HG03135 (cell line): Measurements from ENCODE around the gene HEXA.
"Not testable (repeated sequence)": the region's sequence is repeated elsewhere in the genome, so short reads cannot be mapped to it uniquely, and the experiment has no call there.

Source experiments
- ATAC-seq: cut with Tn5 transposase; IDR thresholded peaks from one replicate; pipeline ENCODE4 v1.9.1; 2021; ENCODE audit warnings: mild to moderate bottlenecking, moderate library complexity; ENCODE audit not compliant: unreplicated experiment

The HEXA gene

GRCh38 chr15:72375846-72376581, at the start of gene HEXA:
HEXA (minus strand) TSS chr15:72376014; CDS start chr15:72375972, 42 bp downstream.
- peak; percentile 79 for ATAC-seq

- no peak for ATAC-seq
These were observed 47.4 kb upstream of the HEXA start for GRCh38 chr15:72423256-72423655.

- ATAC-seq = no peak
These were observed 45.7 kb upstream of the HEXA start for GRCh38 chr15:72421484-72421883.

DNA sequence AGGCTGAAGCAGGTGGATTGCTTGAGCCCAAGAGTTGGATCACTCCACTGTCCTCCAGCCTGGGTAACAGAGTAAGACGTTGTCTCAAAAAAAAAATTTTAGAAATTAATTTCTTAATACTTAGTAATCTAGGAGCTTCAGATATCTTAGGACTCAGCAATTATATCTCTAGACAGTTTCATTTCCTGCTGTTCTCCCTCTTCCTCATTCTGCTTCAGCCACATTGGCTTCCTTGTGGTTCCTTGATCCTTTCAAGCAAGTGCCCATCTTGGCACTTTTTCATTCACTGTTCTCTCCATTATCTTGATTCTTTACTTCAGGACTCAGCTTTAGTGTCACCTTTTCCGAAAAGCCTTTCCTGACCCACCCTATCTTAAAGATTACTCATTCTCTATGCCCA, 44.8 kb upstream of the HEXA start:
- ATAC-seq = no peak

DNA sequence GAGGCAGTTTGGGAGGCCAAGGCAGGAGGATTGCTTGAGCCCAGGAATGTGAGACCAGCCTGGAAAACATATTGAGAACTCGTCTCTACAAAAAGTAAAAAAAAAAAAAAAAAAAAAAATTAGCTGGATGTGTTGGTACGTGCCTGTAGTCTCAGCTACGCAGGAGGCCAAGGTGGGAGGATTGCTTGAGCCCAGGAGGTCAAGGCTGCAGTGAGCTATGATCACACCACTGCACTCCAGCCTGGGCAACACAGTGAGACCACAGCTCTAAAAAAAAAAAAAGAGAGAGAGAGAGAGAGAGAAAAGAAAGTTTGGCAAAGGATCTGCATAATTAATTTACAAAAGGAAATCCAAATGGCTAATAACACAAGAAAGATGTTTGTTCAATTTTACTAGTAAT, 44.0 kb upstream of the HEXA start:
- ATAC-seq = not testable (repeated sequence)

DNA sequence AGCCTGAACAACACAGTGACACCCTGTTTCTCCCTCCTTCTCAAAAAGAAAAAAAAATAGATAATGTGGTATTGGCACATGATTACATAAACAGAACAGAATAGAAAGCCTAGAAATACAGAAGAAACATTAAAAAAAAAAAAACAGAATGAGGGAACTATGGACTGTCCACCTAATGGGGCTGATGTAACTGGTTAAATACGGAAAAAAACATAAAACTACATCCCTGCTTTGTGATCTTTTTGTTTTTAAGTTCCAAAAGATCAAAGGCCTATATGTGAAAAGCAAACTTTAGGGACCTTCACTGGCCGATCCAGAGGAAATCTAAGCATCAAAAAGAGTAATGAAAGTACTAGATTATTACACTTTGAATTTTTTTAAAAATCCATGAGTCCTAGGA, 39.5 kb upstream of the HEXA start:
- ATAC-seq = no peak

- not testable (repeated sequence) for ATAC-seq
These were observed 37.5 kb upstream of the HEXA start for GRCh38 chr15:72413337-72413736.

GRCh38 chr15:72411544-72411943, 35.7 kb upstream of the HEXA start:
- no peak for ATAC-seq

DNA sequence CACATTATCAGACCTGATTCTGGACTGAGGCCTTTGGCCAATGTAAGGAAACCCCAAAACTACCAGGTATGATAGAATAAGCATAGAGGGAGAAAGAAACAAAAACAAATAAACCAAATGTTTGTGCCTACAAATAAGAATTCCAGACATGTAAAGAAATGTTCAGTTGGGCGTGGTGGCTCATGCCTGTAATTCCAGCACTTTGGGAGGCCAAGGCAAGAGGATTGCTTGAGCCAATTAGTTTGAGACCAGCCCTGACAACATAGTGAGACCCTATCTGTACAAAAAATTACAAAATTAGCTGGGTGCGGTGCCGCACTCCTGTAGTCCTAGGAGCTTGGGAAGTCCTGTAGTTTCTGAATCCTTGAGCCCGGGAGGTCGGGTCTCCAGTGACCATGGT, 35.3 kb upstream of the HEXA start:
- no peak for ATAC-seq

DNA sequence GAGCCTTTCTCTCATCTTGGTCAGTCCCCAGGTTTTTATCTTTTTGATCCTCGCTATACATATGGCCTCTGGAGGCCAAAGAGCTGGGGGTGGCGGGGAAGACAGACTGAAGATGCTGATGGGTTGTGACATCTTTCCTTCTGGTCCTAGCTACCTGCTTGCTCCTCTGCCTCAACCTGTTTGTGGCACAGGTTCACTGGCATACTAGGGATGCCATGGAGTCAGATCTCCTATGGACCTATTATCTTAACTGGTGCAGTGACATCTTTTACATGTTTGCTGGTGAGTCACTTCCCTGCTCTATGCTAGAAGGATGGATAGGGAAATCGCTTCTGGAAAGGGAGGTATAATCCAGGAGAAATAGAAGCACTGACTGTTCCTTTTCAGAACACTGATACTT, 31.1 kb upstream of the HEXA start:
- ATAC-seq = no peak

GRCh38 chr15:72404841-72405240, 29.0 kb upstream of the HEXA start:
- no peak for ATAC-seq

DNA sequence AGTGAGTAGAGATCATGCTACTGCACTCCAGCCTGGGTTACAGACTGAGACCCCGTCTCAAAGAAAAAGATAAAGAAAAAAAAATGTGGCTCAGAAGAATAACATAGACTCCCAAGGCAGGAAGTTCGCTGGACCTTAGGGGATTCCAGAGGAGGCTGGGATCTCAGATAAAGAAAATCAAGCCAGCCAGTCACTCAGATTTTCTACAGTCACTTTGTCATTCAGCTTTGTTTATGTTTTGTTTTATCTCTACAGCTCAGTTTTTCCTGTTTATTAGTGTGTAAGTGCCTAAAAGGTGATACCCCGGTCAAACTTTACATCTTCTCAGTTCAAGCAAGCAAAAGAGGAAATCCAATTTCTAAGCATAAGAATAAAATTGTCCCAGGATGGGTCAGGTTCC, 28.5 kb upstream of the HEXA start:
- ATAC-seq = no peak

DNA sequence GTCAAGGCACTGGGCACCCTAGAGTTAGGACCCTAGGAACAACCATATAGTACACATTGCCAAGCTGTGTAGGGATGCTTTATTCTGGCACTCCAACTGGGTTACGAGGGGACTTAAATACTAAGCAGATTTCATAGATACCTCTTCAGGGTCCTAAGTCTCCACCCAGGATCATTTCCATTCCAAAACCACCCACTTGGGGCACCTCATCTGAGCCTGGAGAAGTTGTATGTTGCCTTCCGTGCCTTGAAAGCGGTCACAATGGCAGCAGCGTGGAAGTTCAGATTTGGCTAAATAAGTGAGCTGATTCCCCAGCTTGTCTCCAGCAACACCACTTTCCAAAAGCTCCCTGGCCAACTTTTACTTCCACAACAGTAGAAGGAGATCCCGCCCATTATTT, 26.9 kb upstream of the HEXA start:
- no peak for ATAC-seq

DNA sequence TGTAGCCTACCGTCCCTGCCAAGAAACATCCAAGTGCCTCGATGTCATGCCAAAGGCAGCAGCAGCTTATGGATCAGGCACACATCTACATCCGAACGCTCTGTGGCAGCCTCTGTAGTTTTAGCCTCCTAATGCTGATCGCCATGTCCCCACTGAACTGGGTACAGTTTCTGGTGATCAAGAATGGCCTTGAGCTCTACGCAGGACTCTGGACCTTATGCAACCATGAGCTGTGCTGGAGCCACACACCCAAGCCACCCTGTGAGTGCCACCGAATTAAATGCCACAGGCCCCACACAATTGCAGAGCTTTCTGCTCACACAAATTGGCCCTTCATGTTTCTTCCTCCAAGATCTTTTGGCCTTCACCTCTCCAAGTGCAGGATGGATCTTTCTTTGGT, 22.8 kb upstream of the HEXA start:
- no peak for ATAC-seq

- no peak for ATAC-seq
These were observed 22.2 kb upstream of the HEXA start, which contains the start of gene TMEM202 for GRCh38 chr15:72397796-72398588. TMEM202 (plus strand) TSS chr15:72398305; CDS start chr15:72398327, 22 bp downstream.

DNA sequence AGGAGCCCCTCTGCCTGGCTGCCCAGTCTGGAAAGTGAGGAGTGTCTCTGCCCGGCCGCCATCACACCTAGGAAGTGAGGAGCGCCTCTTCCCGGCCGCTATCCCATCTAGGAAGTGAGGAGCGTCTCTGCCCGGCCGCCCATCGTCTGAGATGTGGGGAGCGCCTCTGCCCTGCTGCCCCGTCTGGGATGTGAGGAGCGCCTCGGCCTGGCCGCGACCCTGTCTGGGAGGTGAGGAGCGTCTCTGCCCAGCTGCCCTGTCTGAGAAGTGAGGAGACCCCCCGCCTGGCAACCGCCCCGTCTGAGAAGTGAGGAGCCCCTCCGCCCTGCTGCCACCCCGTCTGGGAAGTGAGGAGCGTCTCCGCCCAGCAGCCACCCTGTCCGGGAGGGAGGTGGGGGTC, 20.5 kb upstream of the HEXA start:
- ATAC-seq = not testable (repeated sequence)

- ATAC-seq = no peak
These were observed 13.4 kb upstream of the HEXA start for GRCh38 chr15:72389231-72389630.

GRCh38 chr15:72387741-72388140, 11.9 kb upstream of the HEXA start:
- ATAC-seq = no peak

- ATAC-seq = no peak
These were observed 6.3 kb upstream of the HEXA start for GRCh38 chr15:72382146-72382545.

DNA sequence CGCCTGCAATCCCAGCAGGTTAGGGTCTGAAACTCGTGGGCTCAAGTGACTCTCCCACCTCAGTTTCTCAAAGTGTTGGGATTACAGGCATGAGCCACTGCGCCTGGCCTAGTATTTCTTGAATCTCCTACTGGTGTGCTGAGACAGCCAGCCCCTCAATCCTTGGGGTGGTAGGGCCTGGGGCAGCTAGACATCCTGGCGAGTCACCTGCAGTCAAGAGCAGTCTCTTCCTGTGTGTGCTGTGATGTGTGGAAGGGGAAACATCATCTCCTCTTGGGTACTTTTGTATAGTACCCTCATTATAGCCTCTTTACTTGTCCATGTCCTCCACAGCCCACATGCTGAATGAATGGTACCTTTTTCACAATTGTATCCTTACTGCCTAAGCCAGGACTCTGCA, 4.9 kb upstream of the HEXA start:
- no peak for ATAC-seq

DNA sequence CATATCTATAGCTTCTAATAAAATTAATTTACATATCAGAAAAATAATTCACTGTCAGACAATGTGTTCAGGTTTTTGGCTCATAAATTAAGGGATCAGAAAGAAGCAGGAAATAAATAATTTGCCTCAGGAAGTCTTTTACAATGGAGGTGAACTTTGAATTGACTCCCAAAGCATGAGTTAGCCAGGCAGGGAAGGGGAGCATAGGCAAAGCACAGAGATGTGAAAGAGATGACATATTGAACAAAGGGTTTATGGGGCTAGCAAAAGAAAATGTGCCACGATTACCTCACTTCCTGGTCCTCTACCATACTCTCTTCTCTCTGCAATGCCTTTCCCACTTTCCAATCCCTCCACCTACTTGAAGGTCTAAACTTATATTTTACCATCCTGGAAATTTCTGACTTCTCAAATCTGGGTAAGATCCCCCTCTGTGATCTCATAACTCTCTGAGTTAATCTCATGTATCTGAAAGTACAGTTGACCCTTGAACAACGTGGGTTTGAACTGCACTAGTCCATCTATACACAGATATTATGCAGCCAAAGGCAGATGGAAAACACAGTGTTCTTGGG, 4.1 kb upstream of the HEXA start:
- ATAC-seq = no peak

GRCh38 chr15:72379106-72379505, 3.3 kb upstream of the HEXA start:
- not testable (repeated sequence) for ATAC-seq
